HFF-Myc (cell line): ENCODE data around the gene LIPF.

Experiments used
- DNase-seq: peaks from one replicate; pipeline ENCODE4 v3.0.0-alpha.2; 2011; ENCODE audit warnings: low read depth; ENCODE audit errors: extremely low read depth
- H3K4me3 ChIP-seq: replicated peaks from 2 replicates; pipeline ENCODE4 v1.5.1; 2011; ENCODE audit warnings: low read depth, mild to moderate bottlenecking, control low read depth, low read length
- CTCF ChIP-seq: IDR thresholded peaks from 2 replicates; pipeline ENCODE4 v1.5.1; 2012; ENCODE audit warnings: mild to moderate bottlenecking, low read depth, low read length, control low read depth; ENCODE audit errors: missing control alignments

The LIPF gene

DNA sequence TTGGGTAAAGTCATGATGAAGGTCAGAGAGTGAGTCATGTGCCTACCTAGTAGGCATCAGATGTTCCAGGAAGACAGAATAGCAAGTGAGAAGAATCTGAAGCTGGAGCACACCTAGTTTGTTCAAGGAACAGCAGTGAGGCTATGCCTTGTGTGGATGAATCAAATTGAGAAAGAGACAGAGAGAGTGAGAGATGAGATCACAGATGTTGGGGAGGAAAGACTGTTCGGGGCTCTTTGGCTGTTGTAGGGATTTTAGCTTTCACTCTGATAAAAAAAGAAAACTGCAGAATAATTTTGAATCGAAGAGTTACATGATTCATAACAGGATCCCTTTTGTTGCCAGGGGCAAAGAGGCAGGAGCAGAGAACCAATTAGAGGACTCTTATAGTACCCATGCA, 6.3 kb downstream of the LIPF start:
- DNase-seq: no peak
- H3K4me3 ChIP-seq: no peak overlapping the region
- no peak for TF ChIP-seq CTCF

DNA sequence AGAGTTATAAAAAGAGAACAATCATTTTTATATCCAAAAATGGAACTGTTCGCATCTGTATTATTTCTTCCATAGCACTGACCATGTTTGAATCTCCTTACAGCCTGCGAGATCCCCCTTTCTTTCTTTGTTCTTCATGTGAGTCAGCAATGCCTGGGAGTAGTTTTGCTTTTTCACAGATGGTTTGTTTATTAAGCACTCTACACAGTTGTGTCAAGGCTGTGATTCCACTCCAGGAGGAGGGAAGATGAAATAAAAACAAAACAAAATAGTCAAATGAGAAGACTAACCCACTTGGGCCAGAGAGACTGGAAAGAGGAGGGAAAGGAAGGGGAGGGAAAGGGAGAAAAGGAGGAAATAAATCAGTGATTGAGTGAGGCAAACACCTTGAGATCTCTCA, 7.8 kb downstream of the LIPF start:
- DNase-seq: no peak
- TF ChIP-seq CTCF: no peak
- H3K4me3 ChIP-seq: no peak overlapping the region

- TF ChIP-seq CTCF: no peak
- no peak for DNase-seq
- no peak overlapping the region for H3K4me3 ChIP-seq
Observed at GRCh38 chr10:88676283-88677060, 12.2 kb downstream of the LIPF start.

- no peak for DNase-seq
- TF ChIP-seq CTCF: no peak
- H3K4me3 ChIP-seq: no peak overlapping the region
Observed at GRCh38 chr10:88680958-88681357, 16.7 kb downstream of the LIPF start.

DNA sequence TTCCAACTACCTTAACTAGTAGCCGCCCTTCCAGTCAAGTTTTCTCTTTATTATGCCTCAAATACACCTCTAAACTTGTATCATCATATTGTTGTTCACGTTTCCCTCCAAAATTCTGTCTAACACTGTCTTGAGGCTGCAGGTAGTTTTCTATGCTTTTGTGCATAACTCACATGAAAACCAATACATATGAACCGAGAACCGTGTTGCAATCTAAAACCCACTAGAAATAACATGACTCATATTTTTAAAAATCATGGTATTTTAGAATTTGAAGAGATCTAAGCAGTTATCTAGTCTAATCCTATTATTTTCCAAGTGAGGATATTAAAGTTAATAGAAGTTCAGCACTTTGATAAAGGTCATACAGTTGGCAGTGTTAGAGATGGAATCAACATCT, 18.2 kb downstream of the LIPF start:
- DNase-seq: no peak
- H3K4me3 ChIP-seq: no peak overlapping the region
- TF ChIP-seq CTCF: no peak

GRCh38 chr10:88687853-88688467, 23.7 kb downstream of the LIPF start:
- peak; percentile 73 for TF ChIP-seq CTCF
- no peak overlapping the region for H3K4me3 ChIP-seq
- no peak for DNase-seq
